K562 (cell line): ENCODE data around the gene MAMDC2. TPM values are rescaled to one million over a fixed set of nuclear protein-coding genes. Genes with fewer than 3 reads are reported as not detected.

Experiments used
- ATAC-seq: fragments of 200-7000 bp; cut with Tn5 transposase; 3 replicates; pipeline ENCODE4 v1.9.1; 2020; ENCODE audit warnings: moderate library complexity
- BruUV-seq: library from RNA; stranded (reverse); fragments of 400-500 nt; replicated peaks from 2 replicates; lab custom pipeline; 2021; lab: Mats Ljungman, UMichigan
- CTCF ChIA-PET: fragments of 300-600 bp; formaldehyde crosslinking; extraction: SDS; loops from one replicate; lab custom pipeline; 2021; ENCODE audit warnings: low intra/inter-chr PET ratio; lab: Yijun Ruan, JAX
- POLR2A ChIA-PET: fragments of 300-600, 350-650 bp; sonication (Branson Sonifier 250); formaldehyde crosslinking; extraction: SDS; loops from one replicate; lab custom pipeline; 2021; ENCODE audit warnings: antibody characterized with exemption, inconsistent platforms; lab: Yijun Ruan, JAX
- DNase-seq, 4 experiments: peaks; one replicate each; pipeline versions ENCODE4 v3.0.0 to v3.0.0-alpha.2; 2011 to 2018; ENCODE audit warnings: low spot score in 3 of 4, mixed read lengths in 3 of 4; ENCODE audit errors: extremely low read depth in 1 of 4
- FAIRE-seq: peaks from 2 replicates; lab custom pipeline; 2011; peaks lifted over from hg19 to GRCh38; lab: Jason Lieb, UNC
- H2AFZ ChIP-seq: 2 replicates; pipeline ENCODE4 v1.6.0; 2011; ENCODE audit warnings: low read depth, low read length, control low read depth, inconsistent platforms
- H3K27ac ChIP-seq: fragments of 200-600 bp; 3 replicates; pipeline ENCODE4 v1.8.0; 2011; ENCODE audit warnings: low read depth, mild to moderate bottlenecking, control low read depth, inconsistent platforms, low read length, moderate library complexity, mixed read lengths; ENCODE audit errors: extremely low read depth
- H3K27me3 ChIP-seq, 2 experiments: fragments of 300-600 bp in 1 of 2; 2 replicates in 1 of 2; 3 replicates in 1 of 2; pipeline versions ENCODE4 v1.6.0 to v1.8.0; 2011; ENCODE audit warnings: inconsistent platforms in 2 of 2, low read length in 2 of 2, mild to moderate bottlenecking in 1 of 2, mixed read lengths in 1 of 2, moderate library complexity in 1 of 2; ENCODE audit not compliant: control insufficient read depth in 2 of 2, insufficient read depth in 2 of 2
- H3K36me3 ChIP-seq: fragments of 300-600 bp; 3 replicates; pipeline ENCODE4 v1.8.0; 2011; ENCODE audit warnings: mild to moderate bottlenecking, low read length, inconsistent platforms; ENCODE audit not compliant: control insufficient read depth, insufficient read depth
- H3K4me1 ChIP-seq, 2 experiments: fragments of 200-600 bp in 1 of 2; replicated peaks in 1 of 2; 2 replicates in 1 of 2; 3 replicates in 1 of 2; pipeline versions ENCODE4 v1.5.1 to v1.8.0; 2011; ENCODE audit warnings: inconsistent platforms in 2 of 2, low read length in 2 of 2, mild to moderate bottlenecking in 1 of 2, mixed read lengths in 1 of 2, moderate library complexity in 1 of 2; ENCODE audit not compliant: control insufficient read depth in 2 of 2, insufficient read depth in 2 of 2
- H3K4me2 ChIP-seq: 2 replicates; pipeline ENCODE4 v1.6.1; 2011; ENCODE audit warnings: low read length, control low read depth, inconsistent platforms, mixed read lengths; ENCODE audit not compliant: insufficient read depth
- H3K4me3 ChIP-seq: fragments of 200-600 bp; sonication (generic), shearing (Covaris generic); 2 replicates; pipeline ENCODE4 v1.5.1; 2016; ENCODE audit warnings: control low read depth, inconsistent platforms
- H3K79me2 ChIP-seq: fragments of 200-600 bp; 3 replicates; pipeline ENCODE4 v1.8.0; 2011; ENCODE audit warnings: low read length, inconsistent platforms; ENCODE audit not compliant: control insufficient read depth, insufficient read depth
- H3K9ac ChIP-seq, 2 experiments: 2 replicates each; pipeline versions ENCODE4 v1.6.0 to v1.6.1; 2011; ENCODE audit warnings: low read depth in 2 of 2, low read length in 2 of 2, control low read depth in 1 of 2, inconsistent platforms in 1 of 2, mild to moderate bottlenecking in 1 of 2, mixed read lengths in 1 of 2; ENCODE audit not compliant: insufficient read depth in 1 of 2
- H3K9me1 ChIP-seq: one replicate; pipeline ENCODE4 v1.6.0; 2011; ENCODE audit warnings: inconsistent platforms, mild to moderate bottlenecking, low read length, moderate library complexity; ENCODE audit not compliant: control insufficient read depth, insufficient read depth
- H3K9me3 ChIP-seq: replicated peaks from 2 replicates; pipeline ENCODE4 v1.5.1; 2011; ENCODE audit warnings: low read depth, low read length, inconsistent platforms; ENCODE audit not compliant: control insufficient read depth, insufficient read depth
- H4K20me1 ChIP-seq: replicated peaks from 2 replicates; pipeline ENCODE4 v1.6.1; 2011; ENCODE audit warnings: low read length, inconsistent platforms, mixed read lengths; ENCODE audit not compliant: control insufficient read depth, insufficient read depth
- ARID4B ChIP-seq: sonication (generic); formaldehyde crosslinking; IDR thresholded peaks from 2 replicates; pipeline ENCODE4 v1.8.0; 2022; ENCODE audit warnings: mild to moderate bottlenecking, missing genetic modification reagents
- BRD9 ChIP-seq: fragments of 450-650 bp; IDR thresholded peaks from 2 replicates; pipeline ENCODE4 v1.6.1; 2018; ENCODE audit warnings: low read depth; ENCODE audit not compliant: partially characterized antibody
- COPS2 ChIP-seq: fragments of 450-650 bp; conservative IDR thresholded peaks from 2 replicates; pipeline ENCODE4 v1.6.1; 2016; ENCODE audit warnings: mild to moderate bottlenecking, moderate library complexity
- RBM25 ChIP-seq: fragments of 200-400 bp; formaldehyde crosslinking; IDR thresholded peaks from 2 replicates; pipeline ENCODE4 v1.6.1; 2018; ENCODE audit warnings: low read length, low read depth, moderate library complexity; ENCODE audit not compliant: severe bottlenecking
- SFPQ ChIP-seq: fragments of 200-400 bp; formaldehyde crosslinking; IDR thresholded peaks from 2 replicates; pipeline ENCODE4 v1.6.1; 2017; ENCODE audit warnings: mild to moderate bottlenecking, low read depth, low read length, moderate library complexity
- ZBTB8A ChIP-seq: fragments of 450-650 bp; IDR thresholded peaks from 2 replicates; pipeline ENCODE4 v1.6.1; 2018; ENCODE audit warnings: mild to moderate bottlenecking, moderate library complexity; ENCODE audit not compliant: partially characterized antibody
- in situ Hi-C: fragments of 300-500 bp; cut with MboI; formaldehyde crosslinking; loops from 4 replicates; pipeline ENCODE4 v1.15.0; 2018; ENCODE audit warnings: inconsistent platforms, mixed read lengths
- intact Hi-C: fragments of 100-400 bp; cut with micrococcal nuclease; formaldehyde crosslinking; loops from 2 replicates; pipeline ENCODE4 v1.14.2; 2022
- polyA plus RNA-seq, 8 experiments: library from polyadenylated mRNA; depleted of rRNA in 4 of 8; stranded (reverse) in 5 of 8; unstranded in 3 of 8; fragments of >200 nt; fragmentation: Nextera tagmentation in 2 of 8; fragmentation: Illumina TruSeq in 1 of 8; extraction: Ambion mirVana in 2 of 8; extraction: Trizol in 1 of 8; gene quantifications; 2 replicates each; pipeline versions ENCODE4 v1.2.1 to v1.2.3, GENCODE V29; 2011 to 2014; ENCODE audit warnings: inconsistent platforms in 1 of 8, missing spikeins in 1 of 8
- total RNA-seq, 7 experiments: library from RNA; depleted of rRNA in 6 of 7; stranded (reverse); fragments of >200 nt in 6 of 7; fragmentation: Illumina TruSeq in 2 of 7; extraction: Trizol in 2 of 7; gene quantifications; 2 replicates each; pipeline versions ENCODE4 v1.2.1 to v1.2.3, GENCODE V29; 2011 to 2021; ENCODE audit warnings: low replicate concordance in 1 of 7
- TF ChIP-seq, protein P1 (sequence below): IDR thresholded peaks from 2 replicates; pipeline ENCODE4 v1.6.1; 2011; ENCODE audit warnings: borderline replicate concordance, low read depth, mild to moderate bottlenecking, moderate library complexity, low read length; ENCODE audit not compliant: insufficient read depth, poor library complexity, severe bottlenecking

Gene MAMDC2
- total and polyA plus RNA-seq, 9 of the 15 experiments (the other 6 are each of a cell fraction or from before 2014, with no cell fraction given) = 0.01 to 0.03 TPM; not detected in 7

DNA sequence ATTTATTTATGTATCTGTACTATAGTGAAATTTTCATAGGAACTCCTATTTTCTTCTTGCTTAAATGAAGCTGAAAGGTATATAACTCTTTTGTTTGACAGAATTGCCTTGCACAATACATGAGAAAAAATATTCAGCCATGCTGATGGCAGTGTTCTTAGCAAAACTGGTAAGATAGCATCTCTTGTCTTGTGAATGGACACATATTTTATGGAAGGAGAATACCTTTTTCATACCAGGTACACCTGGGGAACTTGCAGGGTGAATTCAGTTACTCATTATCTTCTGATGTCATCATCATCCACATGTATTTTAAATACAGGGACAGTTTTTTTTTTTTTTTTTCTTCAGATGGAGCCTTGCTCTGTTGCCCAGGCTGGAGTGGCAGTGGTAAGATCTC lies 49.4 kb downstream of the MAMDC2 start:
- POLR2A ChIA-PET = no interaction called here
- Histone ChIP-seq H3K9me3 (no peaks in the 10 kb centered on the region), H3K27ac (no peak overlapping the region), H3K9ac (no peak overlapping the region), H3K4me3 (no peak overlapping the region), H2AFZ (no peak overlapping the region), H3K79me2 (no peaks in the 10 kb centered on the region), H4K20me1 (no peaks in the 10 kb centered on the region), H3K9me1 (no peaks in the 10 kb centered on the region), H3K4me1 (no peaks in the 10 kb centered on the region), H3K4me2 (no peak overlapping the region), H3K36me3 (no peaks in the 10 kb centered on the region), H3K27me3 (no peaks in the 10 kb centered on the region)
- intact Hi-C loops (no loop called here), in situ Hi-C loops (no loop called here)
- ATAC-seq (no peak), FAIRE-seq (no peak), DNase-seq (no peak)
- TF ChIP-seq SFPQ = no peak
- TF ChIP-seq, protein P1, sequence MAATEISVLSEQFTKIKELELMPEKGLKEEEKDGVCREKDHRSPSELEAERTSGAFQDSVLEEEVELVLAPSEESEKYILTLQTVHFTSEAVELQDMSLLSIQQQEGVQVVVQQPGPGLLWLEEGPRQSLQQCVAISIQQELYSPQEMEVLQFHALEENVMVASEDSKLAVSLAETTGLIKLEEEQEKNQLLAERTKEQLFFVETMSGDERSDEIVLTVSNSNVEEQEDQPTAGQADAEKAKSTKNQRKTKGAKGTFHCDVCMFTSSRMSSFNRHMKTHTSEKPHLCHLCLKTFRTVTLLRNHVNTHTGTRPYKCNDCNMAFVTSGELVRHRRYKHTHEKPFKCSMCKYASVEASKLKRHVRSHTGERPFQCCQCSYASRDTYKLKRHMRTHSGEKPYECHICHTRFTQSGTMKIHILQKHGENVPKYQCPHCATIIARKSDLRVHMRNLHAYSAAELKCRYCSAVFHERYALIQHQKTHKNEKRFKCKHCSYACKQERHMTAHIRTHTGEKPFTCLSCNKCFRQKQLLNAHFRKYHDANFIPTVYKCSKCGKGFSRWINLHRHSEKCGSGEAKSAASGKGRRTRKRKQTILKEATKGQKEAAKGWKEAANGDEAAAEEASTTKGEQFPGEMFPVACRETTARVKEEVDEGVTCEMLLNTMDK = no peak
- TF ChIP-seq ZBTB8A = no peak
- no peak for TF ChIP-seq ARID4B (CRISPR knock-in tag)
- TF ChIP-seq RBM25 = no peak
- no peak for TF ChIP-seq COPS2
- TF ChIP-seq BRD9 = no peak
- BruUV-seq = no TSS peak
- CTCF ChIA-PET = no interaction called here
